Neural progenitor cell (in vitro differentiated cells): Measurements from ENCODE around the gene ADA.

Experiments used
- CTCF ChIP-seq: fragments of 200-600 bp; sonication (generic); IDR thresholded peaks from 2 replicates; pipeline ENCODE4 v1.5.1; 2017; ENCODE audit warnings: antibody characterized with exemption, mild to moderate bottlenecking
- EZH2 ChIP-seq: fragments of 200-600 bp; sonication (generic); IDR thresholded peaks from 2 replicates; pipeline ENCODE4 v1.6.1; 2017; ENCODE audit warnings: antibody characterized with exemption, mild to moderate bottlenecking, moderate library complexity

DNA sequence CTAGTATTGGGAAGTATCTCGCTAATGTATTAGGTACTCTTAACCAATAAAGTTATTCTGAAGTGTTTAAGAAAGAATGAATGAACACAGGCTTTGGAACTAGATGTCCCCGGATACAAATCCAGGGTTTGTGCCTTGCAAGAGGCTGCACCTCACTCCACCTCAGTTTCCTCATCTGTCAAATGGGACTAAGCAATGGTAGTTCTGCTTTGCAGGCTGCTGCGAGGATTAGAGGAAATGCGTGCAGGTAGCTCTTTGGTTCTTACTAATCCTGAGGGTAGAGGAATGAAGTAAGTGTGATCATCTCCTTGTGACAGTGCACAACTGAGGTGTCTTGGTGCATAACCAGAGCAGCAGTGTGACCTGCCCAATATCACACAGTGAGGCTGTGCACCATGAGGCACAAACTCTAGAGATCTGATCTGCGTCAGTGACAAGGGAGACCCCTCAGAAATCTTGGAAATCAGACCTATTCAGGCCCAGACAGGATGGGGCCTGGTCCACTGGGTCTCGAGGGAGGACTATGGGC is 26.7 kb downstream of the ADA start:
- TF ChIP-seq CTCF (no peak), EZH2 (no peak)
